Suppressor macrophage (primary cell): ENCODE measurements around the gene ARFIP1.

ENCODE experiments used
- DNase-seq, 4 experiments: peaks; one replicate each; pipeline ENCODE4 v3.0.0-alpha.2; 2020 to 2022

ARFIP1 gene

DNA sequence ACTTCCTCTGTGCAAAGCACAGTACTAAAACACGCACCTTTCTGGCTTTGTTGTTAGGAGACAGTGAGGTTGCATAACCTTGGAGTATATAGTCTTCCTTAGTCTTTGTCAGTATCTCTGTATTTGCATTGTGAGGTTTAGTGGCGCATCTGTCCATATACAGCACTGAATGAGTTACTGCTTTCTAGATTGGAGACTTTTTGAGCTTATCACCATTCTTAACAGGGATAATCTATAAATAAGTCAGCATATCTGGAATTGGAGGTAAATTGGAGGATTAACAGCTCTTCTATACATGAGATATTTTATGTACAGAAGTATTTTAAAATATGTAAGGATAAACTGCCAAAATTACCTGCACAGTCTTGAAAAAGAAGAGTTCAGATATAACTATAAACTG lies 160.7 kb downstream of the ARFIP1 start:
- DNase-seq: no peak

GRCh38 chr4:152941411-152941810 lies 161.7 kb downstream of the ARFIP1 start:
- no peak for DNase-seq

- no peak for DNase-seq
Observed at GRCh38 chr4:152942346-152942745, 162.6 kb downstream of the ARFIP1 start.

- DNase-seq: no peak
Observed at GRCh38 chr4:152943672-152944071, 163.9 kb downstream of the ARFIP1 start.

GRCh38 chr4:152944666-152945320 lies 165.0 kb downstream of the ARFIP1 start:
- no peak for DNase-seq

DNA sequence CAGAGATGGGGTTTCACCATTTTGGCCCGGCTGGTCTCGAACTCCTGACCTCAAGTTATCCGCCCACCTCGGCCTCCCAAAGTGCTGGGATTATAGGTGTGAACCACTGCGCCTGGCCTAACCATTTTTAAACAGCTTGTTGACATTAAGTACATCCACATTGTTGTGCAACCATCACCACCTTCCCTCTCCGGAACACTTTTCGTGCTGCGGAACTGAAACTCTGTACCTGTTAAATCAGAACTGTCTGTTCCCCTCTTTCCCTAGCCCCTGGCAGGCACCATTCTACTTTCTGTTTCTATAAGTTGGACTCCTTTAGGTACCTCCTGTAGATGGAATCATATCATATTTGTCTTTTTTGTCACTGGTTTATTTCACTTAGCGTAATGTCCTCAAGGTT lies 165.9 kb downstream of the ARFIP1 start:
- no peak for DNase-seq

DNA sequence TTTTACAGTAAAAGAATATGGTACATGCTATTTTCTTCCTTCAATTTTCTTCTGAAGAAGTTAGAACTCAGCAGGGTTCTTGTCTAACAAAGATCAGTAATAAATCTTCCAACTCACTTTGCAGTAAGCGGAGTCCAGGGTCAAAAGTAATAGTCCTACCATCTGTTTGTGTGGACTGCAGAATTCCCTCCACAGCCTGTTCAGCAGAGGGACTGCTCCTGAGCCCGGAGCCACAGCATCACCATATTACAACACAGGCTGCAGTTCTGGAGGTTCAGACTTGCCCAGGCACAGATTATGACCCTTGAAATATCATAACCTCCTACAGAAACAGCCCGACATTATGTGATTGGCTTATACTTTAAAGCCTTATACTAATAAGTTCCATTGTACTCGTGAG lies 166.7 kb downstream of the ARFIP1 start:
- no peak for DNase-seq

GRCh38 chr4:152947311-152947710 lies 167.6 kb downstream of the ARFIP1 start:
- no peak for DNase-seq

- no peak for DNase-seq
Observed at GRCh38 chr4:152949930-152950329, 170.2 kb downstream of the ARFIP1 start.

DNA sequence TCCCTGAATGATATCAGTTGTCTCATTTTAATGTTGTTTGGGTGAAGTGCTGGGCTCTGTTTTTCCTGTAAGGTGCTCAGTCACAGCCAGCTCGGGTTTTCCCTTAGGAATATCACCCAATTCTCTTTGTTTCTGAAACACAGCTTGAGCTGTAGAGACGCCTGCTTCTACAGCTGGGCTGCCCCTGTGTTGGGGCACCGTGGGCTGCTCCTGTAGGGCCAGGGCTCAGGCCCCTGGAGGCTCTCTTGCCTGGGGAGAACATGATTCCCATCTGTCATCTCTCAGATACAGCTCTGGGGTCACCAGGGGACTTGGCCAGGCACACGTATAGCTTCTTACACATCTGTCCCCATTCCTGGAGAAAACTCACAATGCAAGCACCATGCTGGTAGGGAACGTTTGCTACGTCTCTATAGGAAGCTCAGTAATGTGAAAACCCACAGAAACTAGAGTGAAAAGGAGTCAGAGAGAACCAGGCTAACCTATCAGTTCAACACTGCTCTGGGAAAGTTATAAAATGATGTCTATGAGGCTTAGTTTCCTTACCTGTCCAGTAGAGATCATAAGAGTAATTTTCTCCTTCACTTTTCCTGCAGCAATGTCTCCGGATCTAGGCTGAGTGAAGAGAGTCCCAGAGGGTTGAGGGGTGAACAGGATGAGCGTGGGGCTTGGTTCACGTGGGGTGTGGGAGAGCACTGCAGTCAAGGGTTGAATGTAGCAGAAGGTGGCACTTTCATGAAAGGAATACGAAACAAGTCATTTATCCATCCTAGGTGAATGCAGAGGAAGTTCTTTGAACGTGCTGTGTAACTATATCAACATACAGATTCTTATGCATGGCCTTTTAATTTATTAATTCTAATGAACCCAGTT lies 170.9 kb downstream of the ARFIP1 start:
- DNase-seq: no peak

GRCh38 chr4:152951348-152951747 lies 171.6 kb downstream of the ARFIP1 start:
- DNase-seq: no peak

DNA sequence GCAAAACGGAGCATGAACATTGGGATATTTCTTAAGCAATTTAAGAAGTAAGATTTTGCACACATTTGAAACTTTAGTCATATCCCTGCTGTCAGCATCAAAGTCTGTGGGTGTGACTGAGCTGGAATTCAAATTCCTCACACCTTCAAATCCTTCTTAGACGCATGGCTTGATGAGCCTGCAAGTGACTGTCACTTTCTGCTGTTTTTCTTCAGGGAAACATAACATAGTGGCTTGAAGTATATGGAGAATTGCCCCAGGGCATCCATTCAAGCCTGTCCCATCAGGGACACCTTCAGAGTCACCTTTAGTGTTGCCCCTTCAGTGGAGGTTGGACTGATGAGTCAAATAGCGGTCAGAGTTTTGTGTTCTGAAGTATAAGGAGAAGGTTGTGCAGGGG lies 173.8 kb downstream of the ARFIP1 start:
- DNase-seq: no peak

DNA sequence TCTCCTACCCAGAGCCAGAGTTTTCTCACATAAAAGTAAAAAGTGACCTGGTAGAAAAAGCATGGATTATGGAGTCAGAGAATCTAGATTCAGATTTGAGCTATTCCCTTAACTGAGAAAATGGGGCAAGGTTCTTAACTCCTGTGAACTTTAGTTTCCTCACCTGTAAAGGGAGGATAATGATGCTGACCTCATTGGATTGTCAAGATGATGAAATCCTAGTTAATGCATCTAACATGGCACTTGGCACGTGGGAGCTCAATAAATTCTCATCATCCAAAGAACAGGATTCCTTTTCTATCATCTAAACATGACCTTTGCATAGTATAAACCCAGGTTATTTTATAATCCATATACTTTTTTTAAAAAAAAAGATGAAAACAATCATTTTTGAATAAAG lies 175.0 kb downstream of the ARFIP1 start:
- DNase-seq: no peak

DNA sequence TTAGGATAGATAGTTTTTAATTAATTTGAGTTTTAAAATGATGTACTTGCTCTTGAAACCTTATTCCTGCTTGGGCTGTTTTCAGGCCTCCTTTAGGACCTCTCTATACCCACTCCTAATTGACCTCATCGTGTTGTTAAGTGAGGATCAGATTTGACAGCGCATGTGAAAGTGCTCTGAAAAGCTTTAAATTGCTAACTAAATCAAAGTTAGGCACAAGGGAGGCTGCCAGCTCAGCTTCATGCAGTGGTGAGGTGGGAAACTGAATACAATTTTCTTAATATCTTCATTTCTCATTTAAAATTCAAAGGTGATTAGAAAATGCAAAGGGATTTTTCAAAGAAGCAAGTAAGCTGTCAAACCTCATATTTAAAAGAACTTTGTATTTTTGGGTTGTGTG lies 176.4 kb downstream of the ARFIP1 start:
- no peak for DNase-seq

DNA sequence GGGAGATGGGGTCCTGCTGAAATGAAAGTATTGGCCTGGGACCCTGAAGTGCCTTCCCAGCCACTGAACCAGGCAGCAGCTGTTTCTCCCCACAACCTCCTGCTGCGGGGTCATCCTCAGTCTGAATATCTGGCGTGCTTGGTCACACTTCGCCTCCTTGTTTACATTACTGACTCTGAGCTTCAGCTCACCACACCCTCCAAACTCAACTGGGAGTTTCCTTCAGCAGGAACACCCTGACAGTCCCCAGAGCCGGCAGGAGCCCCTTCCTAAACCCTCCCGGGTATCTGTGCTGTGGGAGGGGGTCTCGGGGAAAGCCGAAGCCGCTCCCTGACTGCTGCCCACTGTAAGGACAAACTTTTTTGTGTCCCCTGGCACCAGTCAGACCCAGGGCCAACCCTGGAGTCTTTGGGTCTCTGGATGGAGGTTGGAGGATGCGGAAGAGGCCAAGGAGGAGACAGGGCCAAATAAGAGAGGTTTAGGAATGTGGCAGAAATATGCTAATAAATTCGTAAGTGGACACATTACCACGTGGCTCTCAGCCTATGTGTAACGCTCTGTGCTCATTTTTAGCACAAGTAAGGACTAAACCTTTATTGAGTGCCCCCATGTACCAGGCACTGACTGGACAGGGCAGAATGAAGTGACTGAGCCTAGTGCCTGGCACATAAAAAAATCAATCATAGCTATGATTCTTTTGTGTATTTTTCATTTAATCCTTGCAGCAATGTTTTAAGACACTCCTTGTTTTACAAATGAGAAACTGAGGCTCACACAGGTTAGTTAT lies 177.1 kb downstream of the ARFIP1 start:
- no peak for DNase-seq

DNA sequence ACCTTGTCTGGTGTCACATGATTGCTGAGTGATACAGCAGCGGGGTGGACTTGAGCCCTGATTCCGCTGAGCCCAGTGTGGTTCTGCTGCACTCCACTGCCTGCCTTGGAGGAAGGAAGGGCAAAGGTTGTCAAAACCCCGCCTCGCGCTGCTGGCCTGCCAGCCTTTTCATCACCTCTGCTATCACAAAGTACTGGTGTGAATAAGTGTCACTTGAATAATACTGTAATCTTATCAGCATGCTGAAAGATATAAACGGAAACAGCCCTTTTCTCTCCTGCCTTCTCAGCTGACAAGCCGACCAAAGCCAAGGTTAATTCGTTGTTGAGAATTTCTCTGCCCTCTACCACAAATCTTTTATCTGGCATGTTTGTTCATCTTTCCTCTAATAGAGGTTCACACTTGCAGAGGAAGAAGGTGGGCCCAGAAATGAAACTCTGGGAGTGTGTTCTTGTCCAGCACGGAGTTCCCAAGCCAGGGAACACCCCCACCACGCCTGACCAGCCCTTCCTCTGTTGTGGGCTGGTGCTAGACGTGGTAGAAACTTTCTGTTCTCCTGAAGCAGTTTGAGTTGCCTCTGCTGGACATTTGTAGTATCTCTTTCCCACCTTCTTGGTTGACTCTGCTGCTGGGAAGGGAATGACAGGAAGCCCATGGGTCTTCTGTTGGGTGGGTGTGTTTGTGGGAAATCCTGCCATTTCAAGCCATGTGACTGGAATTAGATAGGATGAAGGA lies 177.8 kb downstream of the ARFIP1 start:
- no peak for DNase-seq

GRCh38 chr4:152959080-152959479 lies 179.3 kb downstream of the ARFIP1 start:
- no peak for DNase-seq

DNA sequence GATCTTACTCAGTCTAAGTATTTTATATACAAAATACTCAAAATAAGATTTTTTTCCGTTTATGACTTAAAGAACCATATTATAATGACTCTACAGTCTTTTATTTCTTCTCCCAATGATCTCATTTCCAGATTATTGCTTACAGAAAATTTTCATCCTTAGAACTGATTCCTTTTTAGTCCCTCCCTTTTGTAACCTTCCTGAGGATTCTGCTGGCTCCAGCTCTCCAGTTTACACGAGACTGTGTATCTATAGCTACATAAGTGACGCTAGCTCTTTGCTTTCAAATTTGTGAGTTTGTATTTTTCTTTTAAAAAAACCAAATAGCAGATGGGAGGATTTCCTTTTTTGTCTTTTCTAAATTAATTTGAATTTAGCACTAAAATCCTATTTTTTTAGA lies 180.3 kb downstream of the ARFIP1 start:
- no peak for DNase-seq

- no peak for DNase-seq
Observed at GRCh38 chr4:152961014-152961772, 181.4 kb downstream of the ARFIP1 start.

- DNase-seq: no peak
Observed at GRCh38 chr4:152961773-152962115, 182.0 kb downstream of the ARFIP1 start.
